HL-60 (cell line): ENCODE measurements around the gene TAS2R30.
"Not testable (repeated sequence)": the region's sequence is repeated elsewhere in the genome, so short reads cannot be mapped to it uniquely, and the experiment has no call there.

Source experiments
- DNase-seq, 2 experiments: peaks; one replicate each; pipeline ENCODE4 v3.0.0-alpha.2; 2010 to 2020; ENCODE audit warnings: low read depth in 1 of 2, low spot score in 1 of 2
- H3K27ac ChIP-seq: fragments of 250-450 bp; sonication (Bioruptor Pico); replicated peaks from 2 replicates; pipeline ENCODE4 v1.5.1; 2020; ENCODE audit warnings: mild to moderate bottlenecking, moderate library complexity
- H3K27me3 ChIP-seq: fragments of 250-450 bp; sonication (Bioruptor Pico); 2 replicates; pipeline ENCODE4 v1.5.1; 2021; ENCODE audit warnings: mild to moderate bottlenecking, moderate library complexity; ENCODE audit not compliant: insufficient read depth, poor library complexity, severe bottlenecking
- H3K4me3 ChIP-seq: replicated peaks from 2 replicates; pipeline ENCODE4 v1.5.1; 2011; ENCODE audit warnings: mild to moderate bottlenecking, control low read depth, low read length; ENCODE audit not compliant: insufficient read depth
- GABPA ChIP-seq: IDR thresholded peaks from 2 replicates; pipeline ENCODE4 v1.6.1; 2012; ENCODE audit warnings: low read depth
- POLR2AphosphoS5 ChIP-seq: IDR thresholded peaks from 2 replicates; pipeline ENCODE4 v1.6.1; 2012; ENCODE audit warnings: low read depth
- SPI1 ChIP-seq: IDR thresholded peaks from 2 replicates; pipeline ENCODE4 v1.6.1; 2012; ENCODE audit warnings: low read depth, mild to moderate bottlenecking, borderline replicate concordance
- TF ChIP-seq, protein P1 (sequence below): IDR thresholded peaks from 2 replicates; pipeline ENCODE4 v1.6.1; 2012; ENCODE audit warnings: low read depth; ENCODE audit not compliant: insufficient replicate concordance
- TF ChIP-seq, protein P2 (sequence below): IDR thresholded peaks from one replicate; pipeline ENCODE4 v1.5.1; 2011; ENCODE audit warnings: low read length, control low read depth, inconsistent platforms; ENCODE audit not compliant: insufficient read depth

TAS2R30 gene

DNA sequence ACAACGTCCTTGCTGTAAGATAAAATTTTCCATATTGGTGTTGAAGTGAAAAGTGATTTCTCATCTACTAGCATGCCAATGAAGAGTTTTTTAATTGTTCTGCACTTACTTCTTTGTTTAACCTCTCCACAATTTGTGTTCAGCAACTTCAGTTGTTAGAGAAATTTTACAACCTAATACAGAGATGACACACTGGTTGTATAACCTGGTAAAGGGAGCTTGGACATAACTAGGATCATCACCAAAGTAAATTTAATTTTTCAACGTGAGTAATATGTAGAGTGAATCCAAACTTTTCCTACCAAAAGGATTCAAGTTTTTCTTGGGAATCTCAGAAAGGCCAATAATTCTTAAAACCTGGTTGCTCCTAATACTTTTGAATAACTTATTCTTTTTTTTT is 28.9 kb downstream of the TAS2R30 start:
- Histone ChIP-seq H3K27me3 (no peaks in the 10 kb centered on the region), H3K4me3 (no peak overlapping the region), H3K27ac (no peak overlapping the region)
- no peak for TF ChIP-seq GABPA
- TF ChIP-seq, protein P1, sequence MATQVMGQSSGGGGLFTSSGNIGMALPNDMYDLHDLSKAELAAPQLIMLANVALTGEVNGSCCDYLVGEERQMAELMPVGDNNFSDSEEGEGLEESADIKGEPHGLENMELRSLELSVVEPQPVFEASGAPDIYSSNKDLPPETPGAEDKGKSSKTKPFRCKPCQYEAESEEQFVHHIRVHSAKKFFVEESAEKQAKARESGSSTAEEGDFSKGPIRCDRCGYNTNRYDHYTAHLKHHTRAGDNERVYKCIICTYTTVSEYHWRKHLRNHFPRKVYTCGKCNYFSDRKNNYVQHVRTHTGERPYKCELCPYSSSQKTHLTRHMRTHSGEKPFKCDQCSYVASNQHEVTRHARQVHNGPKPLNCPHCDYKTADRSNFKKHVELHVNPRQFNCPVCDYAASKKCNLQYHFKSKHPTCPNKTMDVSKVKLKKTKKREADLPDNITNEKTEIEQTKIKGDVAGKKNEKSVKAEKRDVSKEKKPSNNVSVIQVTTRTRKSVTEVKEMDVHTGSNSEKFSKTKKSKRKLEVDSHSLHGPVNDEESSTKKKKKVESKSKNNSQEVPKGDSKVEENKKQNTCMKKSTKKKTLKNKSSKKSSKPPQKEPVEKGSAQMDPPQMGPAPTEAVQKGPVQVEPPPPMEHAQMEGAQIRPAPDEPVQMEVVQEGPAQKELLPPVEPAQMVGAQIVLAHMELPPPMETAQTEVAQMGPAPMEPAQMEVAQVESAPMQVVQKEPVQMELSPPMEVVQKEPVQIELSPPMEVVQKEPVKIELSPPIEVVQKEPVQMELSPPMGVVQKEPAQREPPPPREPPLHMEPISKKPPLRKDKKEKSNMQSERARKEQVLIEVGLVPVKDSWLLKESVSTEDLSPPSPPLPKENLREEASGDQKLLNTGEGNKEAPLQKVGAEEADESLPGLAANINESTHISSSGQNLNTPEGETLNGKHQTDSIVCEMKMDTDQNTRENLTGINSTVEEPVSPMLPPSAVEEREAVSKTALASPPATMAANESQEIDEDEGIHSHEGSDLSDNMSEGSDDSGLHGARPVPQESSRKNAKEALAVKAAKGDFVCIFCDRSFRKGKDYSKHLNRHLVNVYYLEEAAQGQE, result no peak
- TF ChIP-seq, protein P2, sequence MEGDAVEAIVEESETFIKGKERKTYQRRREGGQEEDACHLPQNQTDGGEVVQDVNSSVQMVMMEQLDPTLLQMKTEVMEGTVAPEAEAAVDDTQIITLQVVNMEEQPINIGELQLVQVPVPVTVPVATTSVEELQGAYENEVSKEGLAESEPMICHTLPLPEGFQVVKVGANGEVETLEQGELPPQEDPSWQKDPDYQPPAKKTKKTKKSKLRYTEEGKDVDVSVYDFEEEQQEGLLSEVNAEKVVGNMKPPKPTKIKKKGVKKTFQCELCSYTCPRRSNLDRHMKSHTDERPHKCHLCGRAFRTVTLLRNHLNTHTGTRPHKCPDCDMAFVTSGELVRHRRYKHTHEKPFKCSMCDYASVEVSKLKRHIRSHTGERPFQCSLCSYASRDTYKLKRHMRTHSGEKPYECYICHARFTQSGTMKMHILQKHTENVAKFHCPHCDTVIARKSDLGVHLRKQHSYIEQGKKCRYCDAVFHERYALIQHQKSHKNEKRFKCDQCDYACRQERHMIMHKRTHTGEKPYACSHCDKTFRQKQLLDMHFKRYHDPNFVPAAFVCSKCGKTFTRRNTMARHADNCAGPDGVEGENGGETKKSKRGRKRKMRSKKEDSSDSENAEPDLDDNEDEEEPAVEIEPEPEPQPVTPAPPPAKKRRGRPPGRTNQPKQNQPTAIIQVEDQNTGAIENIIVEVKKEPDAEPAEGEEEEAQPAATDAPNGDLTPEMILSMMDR, result no peak
- no peak for TF ChIP-seq POLR2AphosphoS5
- TF ChIP-seq SPI1, result no peak
- no peak for DNase-seq

DNA sequence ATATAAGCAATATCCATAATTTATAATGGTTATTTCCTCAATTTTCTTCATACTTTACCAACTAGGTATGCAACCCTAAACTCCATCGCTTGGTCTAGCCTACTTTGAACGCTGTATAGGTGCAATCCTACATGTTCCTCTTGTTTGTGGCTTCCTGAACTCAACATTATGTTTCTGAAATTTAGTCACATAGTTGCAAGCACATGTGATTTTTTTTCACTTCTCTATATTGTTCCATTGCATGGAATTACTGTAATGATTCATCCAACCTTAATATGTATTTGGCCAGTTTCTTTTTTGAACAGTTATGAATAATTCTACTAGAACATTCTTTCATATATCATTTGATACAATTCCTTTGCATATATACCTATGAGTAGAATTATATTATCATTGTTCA is 39.5 kb downstream of the TAS2R30 start:
- not testable (repeated sequence) for H3K27ac ChIP-seq, DNase-seq, H3K4me3 ChIP-seq, H3K27me3 ChIP-seq

DNA sequence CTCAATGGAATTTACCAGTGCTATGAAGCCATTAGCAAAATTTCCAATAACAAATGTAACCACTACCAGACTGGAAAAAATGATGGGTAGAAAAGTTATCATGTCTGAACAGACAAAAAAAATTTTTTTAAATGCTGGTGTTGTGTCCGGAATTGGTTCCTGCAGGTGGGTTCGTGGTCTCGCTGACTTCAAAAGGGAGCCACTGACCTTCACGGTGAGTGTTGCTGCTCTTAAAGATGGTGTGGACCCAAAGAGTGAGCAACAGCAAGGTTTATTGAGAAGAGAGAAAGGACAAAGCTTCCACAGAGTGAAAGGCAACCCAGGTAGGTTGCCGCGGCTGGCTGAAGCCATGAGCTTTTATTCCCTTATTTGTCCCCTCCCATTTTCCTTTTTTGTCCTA is 42.3 kb downstream of the TAS2R30 start, which contains the start of gene TAS2R43:
Gene TAS2R43 (minus strand): TSS at position 186 of the 400 bp plus-strand sequence. CDS start 84 bp downstream, at position 102.
- Histone ChIP-seq H3K27me3 (no peaks in the 10 kb centered on the region), H3K4me3 (no peak within 1 kb of the TSS), H3K27ac (no peak within 1 kb of the TSS)
- TF ChIP-seq POLR2AphosphoS5 (no peak), GABPA (no peak), SPI1 (no peak)
- TF ChIP-seq, protein P1, result no peak
- TF ChIP-seq, protein P2, result no peak
- DNase-seq, result no peak

DNA sequence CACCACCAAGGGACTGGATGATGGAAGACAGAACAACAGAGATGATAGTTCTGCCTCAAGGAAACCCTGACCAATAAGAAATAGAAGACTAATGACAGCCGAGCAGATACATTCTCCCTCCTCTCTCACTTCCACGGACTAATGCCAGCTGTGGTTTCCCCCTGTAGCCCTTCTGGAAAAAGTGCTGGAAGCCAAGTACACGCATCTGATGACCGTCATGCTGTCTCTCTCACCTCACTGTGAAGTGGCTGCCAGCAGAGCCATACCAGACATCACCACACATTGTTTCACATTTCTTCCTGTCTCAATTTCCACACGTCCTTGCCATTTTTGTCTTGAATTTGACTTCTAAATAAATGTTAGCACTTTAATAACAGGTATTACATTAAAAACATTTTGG is 45.2 kb downstream of the TAS2R30 start:
- H3K27me3 ChIP-seq, result no peaks in the 10 kb centered on the region
- H3K27ac ChIP-seq, result no peak overlapping the region
- no peak for TF ChIP-seq GABPA
- TF ChIP-seq SPI1, result no peak
- TF ChIP-seq, protein P1, result no peak
- TF ChIP-seq, protein P2, result no peak
- no peak for TF ChIP-seq POLR2AphosphoS5
- DNase-seq, result no peak
- no peak overlapping the region for H3K4me3 ChIP-seq
